Measurements from ENCODE around the gene DIDO1.

DNA sequence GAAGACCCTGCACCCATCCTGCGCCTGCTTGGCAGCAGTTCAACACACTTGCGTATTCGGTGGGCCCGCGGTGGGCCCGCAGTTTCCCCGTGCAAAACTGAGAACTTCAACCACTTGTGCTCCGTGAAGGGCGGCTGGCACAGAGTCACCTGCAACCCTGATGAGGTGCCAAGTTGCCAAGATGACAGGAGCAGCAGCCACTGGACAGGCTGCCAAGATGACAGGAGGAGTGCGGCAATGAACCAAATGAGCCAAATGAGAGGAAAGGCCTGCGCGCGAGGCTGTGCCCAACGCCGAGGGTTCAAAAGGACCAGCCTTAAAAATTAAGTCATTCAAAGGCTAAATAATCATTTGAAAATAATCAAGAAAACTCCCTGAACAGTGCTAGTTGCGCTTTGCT, 20.1 kb downstream of the DIDO1 start:
- TF ChIP-seq, protein P1, sequence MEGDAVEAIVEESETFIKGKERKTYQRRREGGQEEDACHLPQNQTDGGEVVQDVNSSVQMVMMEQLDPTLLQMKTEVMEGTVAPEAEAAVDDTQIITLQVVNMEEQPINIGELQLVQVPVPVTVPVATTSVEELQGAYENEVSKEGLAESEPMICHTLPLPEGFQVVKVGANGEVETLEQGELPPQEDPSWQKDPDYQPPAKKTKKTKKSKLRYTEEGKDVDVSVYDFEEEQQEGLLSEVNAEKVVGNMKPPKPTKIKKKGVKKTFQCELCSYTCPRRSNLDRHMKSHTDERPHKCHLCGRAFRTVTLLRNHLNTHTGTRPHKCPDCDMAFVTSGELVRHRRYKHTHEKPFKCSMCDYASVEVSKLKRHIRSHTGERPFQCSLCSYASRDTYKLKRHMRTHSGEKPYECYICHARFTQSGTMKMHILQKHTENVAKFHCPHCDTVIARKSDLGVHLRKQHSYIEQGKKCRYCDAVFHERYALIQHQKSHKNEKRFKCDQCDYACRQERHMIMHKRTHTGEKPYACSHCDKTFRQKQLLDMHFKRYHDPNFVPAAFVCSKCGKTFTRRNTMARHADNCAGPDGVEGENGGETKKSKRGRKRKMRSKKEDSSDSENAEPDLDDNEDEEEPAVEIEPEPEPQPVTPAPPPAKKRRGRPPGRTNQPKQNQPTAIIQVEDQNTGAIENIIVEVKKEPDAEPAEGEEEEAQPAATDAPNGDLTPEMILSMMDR (conservative IDR thresholded peaks at IDR 0.05; ENCODE audit: low read length), result no peak
- no peak for TF ChIP-seq EZH2phosphoT487 (IDR thresholded peaks at IDR 0.05; ENCODE audit: borderline replicate concordance, low read depth, low read length)
